GM19372 (cell line): ENCODE results near the gene MKNK1.

Experiments used
- ATAC-seq: cut with Tn5 transposase; IDR thresholded peaks from one replicate; pipeline ENCODE4 v1.9.1; 2021; ENCODE audit warnings: mild to moderate bottlenecking, low read depth, moderate library complexity; ENCODE audit not compliant: unreplicated experiment

Gene MKNK1

GRCh38 chr1:46569116-46569515 lies 35.0 kb downstream of the MKNK1 start:
- ATAC-seq: no peak

GRCh38 chr1:46568461-46568891 lies 35.6 kb downstream of the MKNK1 start:
- ATAC-seq: no peak

DNA sequence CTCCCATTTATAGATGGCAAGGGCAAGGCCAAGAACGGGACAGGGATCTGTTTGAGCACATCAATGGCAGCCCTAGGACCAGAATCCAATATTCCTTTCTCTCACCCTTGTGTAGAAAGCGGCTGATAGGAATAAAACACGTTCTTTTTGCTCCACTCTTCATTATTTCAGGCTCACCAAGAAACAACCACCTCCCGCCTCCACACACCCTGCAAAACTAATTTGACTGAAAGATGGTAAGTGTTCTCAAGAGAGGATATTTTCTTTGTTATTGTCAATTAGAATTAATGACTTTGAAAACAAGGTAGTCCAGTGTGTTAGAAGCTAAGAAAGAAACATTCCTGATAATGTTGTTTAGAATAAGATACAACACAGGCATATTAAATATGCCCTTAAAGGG lies 40.7 kb downstream of the MKNK1 start:
- ATAC-seq: no peak

DNA sequence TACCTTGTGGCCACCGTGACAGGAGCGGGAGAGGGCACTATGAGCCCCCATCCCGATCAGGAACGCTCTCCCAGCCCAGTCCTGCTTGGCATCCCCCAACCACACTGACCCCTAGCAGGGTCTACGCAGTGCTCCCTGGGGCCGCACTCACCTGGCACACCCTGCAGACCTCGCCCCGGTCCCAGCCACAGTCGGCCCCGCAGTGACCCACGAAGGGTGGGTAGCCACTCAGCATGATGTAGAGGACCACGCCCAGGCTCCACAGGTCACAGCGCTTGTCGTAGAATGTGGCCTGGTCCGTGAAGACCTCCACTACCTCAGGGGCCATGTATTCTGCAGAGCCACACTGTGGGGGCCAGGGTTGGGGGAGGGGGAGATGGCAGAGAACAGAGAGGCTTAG lies 41.6 kb downstream of the MKNK1 start:
- ATAC-seq: no peak

- no peak for ATAC-seq
These were observed 45.1 kb downstream of the MKNK1 start for GRCh38 chr1:46558966-46559365.

GRCh38 chr1:46558141-46558963 lies 45.7 kb downstream of the MKNK1 start:
- no peak for ATAC-seq

DNA sequence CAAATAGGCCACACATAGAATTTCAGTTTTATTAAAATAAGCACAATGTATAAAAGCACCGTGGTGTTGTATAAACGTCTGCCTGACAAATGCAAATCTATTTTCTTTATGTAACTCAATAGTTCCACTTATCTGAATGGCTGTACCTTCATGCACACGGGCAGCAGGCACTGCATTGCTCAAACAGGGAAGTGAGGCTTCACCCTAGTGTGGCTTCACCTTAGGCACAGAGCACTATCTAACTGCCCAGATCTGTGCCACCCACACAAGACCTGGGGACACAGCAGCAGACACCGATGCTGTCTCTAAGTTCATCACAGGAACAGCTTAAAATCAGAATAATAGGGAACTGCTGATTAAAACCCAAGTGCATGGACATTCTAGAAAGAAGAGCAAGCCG lies 46.7 kb downstream of the MKNK1 start:
- no peak for ATAC-seq

DNA sequence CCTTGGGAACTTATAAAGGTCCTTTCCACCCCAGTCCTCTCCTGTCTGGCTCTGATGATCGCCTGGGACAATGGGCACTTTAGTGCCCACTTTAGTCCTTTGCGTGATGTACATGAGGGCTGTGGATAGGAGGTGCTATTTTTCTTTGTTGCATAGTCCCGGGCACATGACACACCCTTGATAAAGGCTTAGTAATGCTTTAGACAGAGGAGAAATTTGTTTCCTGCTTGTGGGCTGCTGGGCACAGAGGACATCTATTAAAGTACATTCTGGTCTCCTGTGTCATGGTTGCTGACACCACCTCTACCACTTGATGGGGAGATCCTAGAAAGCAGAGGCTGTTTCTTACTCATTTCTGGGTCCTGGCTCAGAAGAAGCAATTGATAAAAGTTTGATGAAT lies 47.2 kb downstream of the MKNK1 start:
- no peak for ATAC-seq

DNA sequence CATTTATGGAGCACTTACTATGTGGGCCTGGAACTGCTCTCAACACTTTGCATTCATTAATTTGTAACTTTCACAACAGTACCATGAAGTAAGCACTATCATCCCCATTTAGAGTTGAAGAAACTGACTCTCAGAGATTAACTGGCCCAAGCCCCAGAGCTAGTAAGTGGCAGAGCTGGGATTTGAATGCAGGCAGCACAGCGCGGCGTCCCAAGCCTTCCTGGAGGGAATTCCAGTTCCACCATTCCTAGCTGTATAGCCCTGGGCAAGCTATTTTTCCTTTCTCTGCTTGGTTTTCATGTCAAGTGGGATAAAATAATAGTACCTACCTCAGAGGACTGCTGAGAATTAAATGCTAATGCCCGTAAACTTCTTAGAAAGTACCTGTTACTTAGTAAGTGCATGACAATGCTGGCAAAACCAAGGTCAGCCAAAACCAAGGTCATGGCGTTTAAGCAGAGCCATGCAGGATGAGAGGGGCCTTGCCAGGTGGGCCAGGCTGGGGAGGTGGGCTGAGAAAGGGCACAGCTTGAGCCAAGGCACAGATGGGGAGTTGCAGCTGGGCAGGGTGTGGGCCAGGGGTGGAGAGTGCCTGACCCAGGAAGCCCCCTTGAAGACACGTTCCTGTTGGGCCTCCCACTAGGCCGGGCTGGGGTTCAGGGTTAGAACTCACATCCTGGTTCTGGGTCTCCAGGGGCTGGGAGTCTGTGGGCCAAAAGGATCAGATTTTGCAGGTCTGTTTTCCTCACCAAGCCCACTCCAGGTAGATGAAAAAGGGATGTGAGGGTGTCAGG lies 48.0 kb downstream of the MKNK1 start:
- no peak for ATAC-seq

- ATAC-seq: no peak
These were observed 49.3 kb downstream of the MKNK1 start for GRCh38 chr1:46554597-46555381.

- ATAC-seq: no peak
These were observed 49.9 kb downstream of the MKNK1 start for GRCh38 chr1:46554236-46554596.

DNA sequence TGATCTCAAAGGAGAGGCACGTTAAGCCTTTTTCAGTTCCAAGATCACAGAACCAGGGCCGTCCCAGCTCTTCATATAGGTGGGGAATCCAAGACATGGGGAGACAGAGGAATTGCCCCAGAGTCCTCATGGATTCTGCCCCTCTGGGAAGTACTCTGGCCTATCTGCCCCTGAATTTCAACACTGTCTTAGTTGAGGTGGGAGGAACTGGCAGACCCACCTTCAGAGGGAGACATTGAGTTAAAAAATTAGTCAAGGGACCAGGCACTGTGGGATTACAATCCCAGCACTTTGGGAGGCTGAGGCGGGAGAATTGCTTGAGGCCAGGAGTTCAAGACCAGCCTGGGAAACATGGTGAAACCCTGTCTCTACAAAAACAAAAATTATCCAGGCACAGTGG lies 50.6 kb downstream of the MKNK1 start:
- ATAC-seq: no peak

DNA sequence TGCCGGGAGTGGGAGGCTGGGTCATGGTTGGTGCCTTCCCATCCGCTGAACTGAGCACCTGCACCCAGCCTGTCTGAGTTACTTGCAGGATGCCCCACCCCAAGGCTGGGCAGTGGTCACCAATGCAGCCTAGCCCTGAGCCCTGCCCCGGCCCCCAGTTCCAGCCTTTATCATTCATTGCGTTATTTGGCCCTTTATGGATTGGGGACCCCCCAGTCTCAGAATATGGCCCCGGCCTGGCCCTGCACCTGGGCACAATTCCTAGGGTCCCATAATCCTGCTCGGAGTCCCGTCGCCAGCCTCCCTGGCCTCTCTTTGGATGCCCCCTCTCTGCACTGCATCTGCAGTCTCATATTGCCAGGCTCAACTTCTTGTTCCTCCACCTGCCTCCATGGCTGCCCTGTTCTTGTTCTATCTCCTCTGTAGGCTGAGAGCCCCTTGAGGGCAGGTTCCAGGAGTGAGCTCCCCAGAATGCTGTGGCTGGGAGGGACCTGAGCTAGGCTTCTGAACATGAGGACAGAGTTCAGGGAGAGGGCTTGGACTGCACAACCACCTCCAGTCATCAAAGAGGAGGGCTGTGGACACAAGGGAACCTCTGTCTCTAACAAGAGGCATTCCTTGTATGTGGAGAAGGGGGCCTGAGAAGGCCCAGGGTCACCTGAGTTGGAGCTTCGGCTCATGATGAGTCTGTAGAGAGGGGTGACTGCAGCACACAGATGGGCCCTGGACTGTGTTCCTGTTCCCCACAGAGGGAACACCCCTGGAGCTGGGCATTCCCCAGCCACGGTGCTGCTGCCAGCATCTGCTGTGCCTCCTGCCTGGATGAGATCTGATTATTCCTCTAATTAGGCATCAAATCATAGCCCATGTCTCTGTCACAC lies 51.5 kb downstream of the MKNK1 start:
- ATAC-seq: no peak

DNA sequence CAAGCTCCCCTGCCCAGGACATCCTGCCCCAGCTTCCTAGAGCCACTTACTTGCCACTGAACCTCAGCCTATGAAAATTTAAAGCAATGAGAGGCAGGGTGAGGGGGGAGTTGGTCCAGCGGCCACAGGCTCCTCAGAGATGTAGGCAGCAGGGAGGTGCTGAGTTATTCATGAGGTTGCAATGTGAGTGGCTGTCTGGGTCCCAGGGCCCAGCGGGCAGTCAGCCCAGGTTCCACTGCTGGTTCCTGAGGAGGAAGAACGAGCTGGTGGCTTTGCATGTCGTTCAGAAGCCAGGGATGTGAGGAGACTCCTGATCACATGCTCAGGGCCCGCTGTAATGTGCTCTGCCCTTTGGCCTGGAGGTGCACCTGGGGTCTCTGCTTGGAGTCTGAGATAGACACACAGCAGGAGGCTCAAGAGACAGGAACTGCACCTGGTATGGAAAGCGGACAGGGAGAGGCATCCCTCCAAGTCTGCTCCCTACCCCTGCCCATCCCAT lies 52.4 kb downstream of the MKNK1 start, which contains the start of gene KNCN:
Gene KNCN (minus strand): TSS at position 51 of the 499 bp plus-strand sequence. CDS start 432 bp downstream, outside the sequence.
- ATAC-seq: no peak

DNA sequence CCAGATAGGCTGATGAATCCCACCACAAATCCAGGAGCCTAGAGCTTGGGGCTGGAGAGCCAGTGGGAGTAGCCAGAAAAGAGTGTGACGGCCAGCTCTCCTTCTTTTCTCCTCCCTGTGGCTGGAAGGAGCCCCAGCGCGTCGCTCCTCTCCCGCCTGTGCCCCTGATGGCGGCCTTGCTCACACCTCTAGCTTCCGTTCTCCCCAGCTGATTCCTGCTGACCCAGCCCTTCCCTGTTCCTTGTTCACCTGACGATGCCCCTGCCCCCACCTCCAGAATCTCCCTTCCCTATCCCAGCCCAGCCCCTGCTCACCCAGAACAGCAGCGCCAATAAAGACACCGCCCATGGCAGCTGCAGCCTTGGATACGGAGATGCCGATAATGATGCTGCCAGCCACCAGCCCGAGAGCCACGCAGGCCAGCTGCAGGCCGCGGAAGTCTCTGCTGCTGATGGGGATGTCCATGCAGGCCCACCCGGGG lies 53.3 kb downstream of the MKNK1 start:
- ATAC-seq: no peak

- ATAC-seq: no peak
These were observed 54.1 kb downstream of the MKNK1 start for GRCh38 chr1:46549697-46550681.

DNA sequence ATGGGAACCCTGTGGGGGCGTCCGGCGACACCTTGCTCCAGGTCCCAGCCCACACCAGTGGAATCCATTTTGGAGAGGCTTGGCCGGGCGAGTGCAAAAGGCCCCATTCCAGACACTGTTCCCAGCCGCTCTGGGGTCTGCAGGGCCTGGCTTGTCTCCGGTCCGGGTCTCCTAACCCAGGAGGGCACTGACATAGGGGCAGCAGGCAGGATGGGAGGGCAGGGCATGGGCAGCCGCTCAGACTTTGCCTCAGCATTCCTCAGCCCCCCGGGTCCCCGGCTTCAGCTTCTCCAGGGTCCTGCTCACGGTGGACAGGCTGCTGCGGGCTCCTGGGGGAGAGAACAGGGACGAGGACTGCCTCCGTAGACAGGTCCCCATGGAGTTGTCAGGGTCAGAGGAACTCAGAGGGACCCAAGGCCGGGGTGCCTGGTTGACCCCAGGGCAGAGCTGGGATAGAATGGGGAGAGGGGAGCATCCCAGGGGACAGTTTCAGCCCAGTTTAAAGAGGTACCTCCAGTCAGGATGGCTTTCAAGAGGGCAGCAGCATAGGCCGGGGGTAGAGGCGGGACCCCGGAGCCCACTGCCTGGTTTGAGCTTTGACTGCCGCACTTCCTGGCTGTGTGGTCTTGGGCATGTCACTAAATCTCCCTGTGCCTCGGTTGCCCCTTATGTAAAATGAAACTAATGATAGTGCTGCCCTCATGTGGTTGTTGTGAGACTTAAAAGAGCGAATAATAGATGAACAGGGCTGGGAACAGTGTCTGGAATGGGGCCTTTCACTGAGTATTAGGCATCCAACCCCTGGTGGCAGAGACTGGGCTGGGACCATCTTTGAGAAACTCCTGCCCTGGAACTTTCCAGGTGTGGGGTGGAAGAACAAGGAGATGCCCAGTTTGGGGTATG lies 56.3 kb downstream of the MKNK1 start:
- ATAC-seq: no peak
